SW 1271 (cell line): ENCODE data around the gene PHKG1.
A peak's percentile ranks its signal among the peaks of the same experiment; 100 is the strongest.
"Not testable (repeated sequence)": the region's sequence is repeated elsewhere in the genome, so short reads cannot be mapped to it uniquely, and the experiment has no call there.

Source experiments
- DNase-seq, 2 experiments: peaks; one replicate each; lab custom pipeline; 2025; lab: John Stamatoyannopoulos, UW

Gene PHKG1

GRCh38 chr7:56083150-56083785, 9.5 kb downstream of the PHKG1 start:
- DNase-seq = no peak

- no peak for DNase-seq
These were observed 11.0 kb downstream of the PHKG1 start for GRCh38 chr7:56081626-56082340.

- DNase-seq = not testable (repeated sequence)
These were observed 11.9 kb downstream of the PHKG1 start for GRCh38 chr7:56080726-56081435.

GRCh38 chr7:56079450-56080185, 13.1 kb downstream of the PHKG1 start:
- DNase-seq = no peak

- no peak for DNase-seq
These were observed 14.6 kb downstream of the PHKG1 start for GRCh38 chr7:56078196-56078595.

GRCh38 chr7:56077681-56078080, 15.1 kb downstream of the PHKG1 start:
- no peak for DNase-seq

- DNase-seq = peak; percentile 44 to 76
These were observed 18.4 kb downstream of the PHKG1 start for GRCh38 chr7:56074371-56074791.

- DNase-seq = not testable (repeated sequence)
These were observed 26.4 kb downstream of the PHKG1 start for GRCh38 chr7:56066376-56066775.

GRCh38 chr7:56063882-56064625, 28.7 kb downstream of the PHKG1 start, which contains the start of gene SUMF2:
TSS of gene SUMF2 (plus strand) at chr7:56064286. CDS start at chr7:56064312, 26 bp downstream.
- DNase-seq = peak; percentile 41 to 81

- no peak for DNase-seq
These were observed 29.3 kb downstream of the PHKG1 start for GRCh38 chr7:56063500-56063881.

GRCh38 chr7:56062382-56062781, 30.4 kb downstream of the PHKG1 start:
- DNase-seq = peak in 1 of 2 experiments; percentile 77

- DNase-seq = no peak
These were observed 38.8 kb downstream of the PHKG1 start for GRCh38 chr7:56053993-56054392.

- DNase-seq = no peak
These were observed 39.4 kb downstream of the PHKG1 start for GRCh38 chr7:56053379-56053778.

- DNase-seq = peak; percentile 93 to 94
These were observed 41.2 kb downstream of the PHKG1 start, which contains the start of the genes CCT6A and PSPH for GRCh38 chr7:56051339-56052191. TSS of gene CCT6A (plus strand) at chr7:56051765. CDS start at chr7:56051849, 84 bp downstream. TSS of gene PSPH (minus strand) at chr7:56051444. CDS start at chr7:56021212, 30,232 bp downstream.

- no peak for DNase-seq
These were observed 41.8 kb downstream of the PHKG1 start for GRCh38 chr7:56051053-56051338.

GRCh38 chr7:56048763-56049162, 44.0 kb downstream of the PHKG1 start:
- DNase-seq = peak in 1 of 2 experiments; percentile 18

GRCh38 chr7:56048245-56048644, 44.5 kb downstream of the PHKG1 start:
- no peak for DNase-seq

GRCh38 chr7:56047446-56048116, 45.2 kb downstream of the PHKG1 start:
- not testable (repeated sequence) for DNase-seq

GRCh38 chr7:56046721-56047445, 45.9 kb downstream of the PHKG1 start:
- no peak for DNase-seq
